ENCODE measurements around the gene WFDC5.
"Not testable (repeated sequence)": the region's sequence is repeated elsewhere in the genome, so short reads cannot be mapped to it uniquely, and the experiment has no call there.

The WFDC5 gene

DNA sequence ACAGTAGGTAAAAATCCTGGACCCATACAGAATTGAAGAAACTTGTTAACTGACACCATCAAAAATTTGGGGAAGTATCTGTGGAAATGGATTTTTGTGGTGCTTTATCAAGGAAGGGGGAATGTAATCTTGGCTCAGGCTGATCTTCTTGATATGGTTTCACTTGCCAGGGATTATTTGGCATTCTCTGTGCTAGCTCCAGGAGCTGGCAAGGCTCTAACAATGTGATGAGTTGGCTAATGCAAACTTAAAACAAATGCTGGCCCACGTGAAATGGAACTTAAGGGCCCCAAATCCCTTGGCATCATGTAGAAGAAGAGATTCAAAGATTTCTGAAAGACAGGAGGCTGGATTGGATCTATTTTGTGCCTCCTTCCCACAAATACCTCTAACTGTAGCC, 27.2 kb downstream of the WFDC5 start:
- DNase-seq (ENCODE audit: low read depth in 2 of 2), result peak in 1 of 2 experiments; percentile 26

DNA sequence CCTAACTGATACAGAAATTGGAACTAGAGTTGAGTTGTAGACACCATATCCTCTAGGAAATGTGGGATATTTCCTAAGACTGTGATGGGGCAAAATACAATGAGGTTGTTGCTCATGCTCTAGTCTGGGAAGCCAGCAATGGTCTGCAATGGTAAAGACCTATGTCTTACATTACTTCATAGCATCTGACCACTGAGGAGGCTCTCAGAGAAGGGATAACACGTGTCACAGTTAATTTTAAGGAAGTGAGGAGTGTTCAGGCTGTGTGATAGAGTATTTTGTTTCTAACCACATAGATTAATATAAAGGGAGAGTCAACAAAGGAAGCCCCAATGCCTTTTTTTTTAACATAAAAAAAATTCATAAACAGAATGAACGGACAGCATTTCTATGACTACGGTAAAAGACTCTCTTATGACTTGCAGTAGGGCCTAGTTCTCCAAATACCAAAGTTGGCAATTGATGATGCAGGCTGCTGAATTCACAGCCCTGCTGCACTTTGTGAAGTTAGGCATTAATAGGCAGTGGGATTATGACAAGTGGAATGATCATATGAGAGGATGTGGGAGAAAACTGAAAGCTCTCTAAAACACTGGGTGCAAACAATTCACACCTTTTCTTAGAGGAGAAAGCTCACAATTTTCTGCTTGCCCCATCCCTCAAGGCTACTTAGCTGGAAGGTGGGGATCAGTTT, 27.7 kb downstream of the WFDC5 start:
- no peak for DNase-seq (ENCODE audit: low read depth in 2 of 2)

DNA sequence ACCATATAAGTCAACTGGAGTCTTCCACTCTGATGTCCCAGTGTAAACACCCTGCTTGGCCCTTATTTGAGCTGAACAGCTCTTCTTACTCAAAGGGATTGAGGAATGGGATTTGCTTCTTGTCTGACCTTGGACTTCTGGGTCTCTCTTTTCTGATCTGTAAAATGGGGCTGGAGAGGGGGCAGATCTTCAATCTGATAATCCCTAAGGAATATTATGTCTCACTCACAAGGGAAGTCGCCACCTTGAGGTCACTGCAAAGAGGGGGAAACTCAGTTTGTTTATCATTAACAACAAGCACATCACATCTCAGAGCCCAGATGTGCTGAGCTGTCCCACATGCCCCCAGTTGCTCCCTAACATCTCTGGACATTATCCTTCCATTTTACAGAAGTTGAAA, 29.1 kb downstream of the WFDC5 start:
- DNase-seq (ENCODE audit: low read depth in 2 of 2), result no peak

DNA sequence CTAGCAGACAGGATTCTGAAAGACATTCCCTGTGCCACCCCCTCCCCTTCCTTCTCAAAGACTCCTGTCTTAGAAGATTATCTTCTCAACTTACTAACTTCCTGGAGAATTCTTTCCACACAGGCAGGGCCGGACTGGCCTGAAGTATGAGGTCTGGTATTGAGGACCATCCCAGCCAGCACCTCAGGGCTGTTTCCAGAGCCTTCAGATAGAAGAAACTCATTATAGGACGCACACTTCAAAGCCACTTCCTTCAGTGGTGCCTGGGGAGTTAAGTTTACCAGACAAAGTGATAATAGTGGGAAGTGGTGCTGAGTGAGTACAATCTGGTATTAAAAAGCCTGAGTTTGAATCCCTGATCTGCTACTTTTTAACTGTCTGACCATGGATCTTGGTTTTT, 29.7 kb downstream of the WFDC5 start:
- DNase-seq (ENCODE audit: low read depth in 2 of 2), result no peak

DNA sequence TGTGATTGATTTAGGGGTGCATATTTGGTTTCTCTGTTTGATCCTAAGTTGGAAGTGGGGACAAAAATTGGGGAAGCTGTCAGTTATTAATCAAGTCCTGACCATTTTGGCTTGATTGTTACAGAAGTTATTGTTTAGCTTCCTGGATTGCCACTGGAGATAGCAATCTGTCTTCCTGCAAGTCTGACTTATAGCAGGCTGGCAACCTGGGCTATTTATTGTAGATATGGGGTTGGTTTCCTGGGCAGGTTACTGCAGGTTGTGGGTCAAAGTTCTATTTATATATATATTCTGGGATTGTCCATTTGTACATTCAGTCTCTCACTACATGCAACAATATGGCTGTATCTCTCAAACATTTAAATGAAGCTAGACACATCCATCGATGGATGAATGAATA, 31.8 kb downstream of the WFDC5 start:
- no peak for DNase-seq (ENCODE audit: low read depth in 2 of 2)

DNA sequence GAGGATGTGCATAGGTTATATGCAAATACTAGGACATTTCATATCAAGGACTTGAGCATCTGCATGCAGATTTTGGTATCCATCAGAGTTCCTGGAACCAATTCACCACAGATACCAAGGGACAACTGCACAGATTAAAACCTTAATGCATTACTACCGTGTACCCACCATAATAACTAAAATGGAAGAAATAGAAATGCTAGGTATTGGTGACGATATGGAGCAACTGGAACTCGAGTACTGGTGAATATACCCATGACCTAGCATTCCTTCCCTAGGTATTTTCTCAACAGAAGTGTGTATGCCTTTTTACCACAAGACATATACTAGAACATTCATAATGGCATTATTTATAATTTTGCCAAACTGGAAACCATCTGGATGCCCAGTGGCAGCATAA, 32.5 kb downstream of the WFDC5 start:
- no peak for DNase-seq (ENCODE audit: low read depth in 2 of 2)

DNA sequence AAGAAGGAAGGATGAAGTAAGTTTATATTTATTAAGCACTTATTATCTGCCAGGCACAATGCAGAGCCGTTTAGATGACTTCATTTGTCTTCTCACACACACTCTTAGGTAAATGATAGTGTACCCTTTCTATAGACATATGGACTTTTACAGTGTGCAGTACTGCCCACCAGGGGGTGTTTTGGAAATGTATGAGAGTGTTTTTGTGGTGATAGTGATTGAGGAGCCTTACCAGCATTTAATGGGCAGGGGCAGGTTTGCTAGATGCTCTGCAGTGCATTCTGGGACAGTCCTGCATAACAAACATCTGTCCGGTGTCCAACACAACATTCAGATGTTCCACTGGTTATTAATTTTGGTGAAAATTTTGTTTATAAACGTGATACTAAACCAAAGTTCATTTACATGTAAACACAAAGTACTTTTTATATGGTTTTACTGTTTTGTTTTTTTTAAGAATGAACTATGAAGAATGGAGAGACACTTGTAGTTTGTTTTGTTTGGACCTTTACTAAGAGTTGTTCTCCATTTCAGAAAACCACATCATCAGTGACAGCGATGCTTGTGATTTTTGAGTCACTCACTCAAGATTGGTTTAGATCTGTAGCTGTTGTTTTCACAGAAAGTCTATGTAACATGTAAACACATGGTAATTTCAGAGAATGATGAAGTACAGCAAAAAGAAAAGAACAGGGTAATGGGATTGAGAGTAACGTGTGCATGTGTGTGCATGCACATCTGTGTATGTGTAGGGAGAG, 33.9 kb downstream of the WFDC5 start:
- DNase-seq (ENCODE audit: low read depth in 2 of 2), result no peak

DNA sequence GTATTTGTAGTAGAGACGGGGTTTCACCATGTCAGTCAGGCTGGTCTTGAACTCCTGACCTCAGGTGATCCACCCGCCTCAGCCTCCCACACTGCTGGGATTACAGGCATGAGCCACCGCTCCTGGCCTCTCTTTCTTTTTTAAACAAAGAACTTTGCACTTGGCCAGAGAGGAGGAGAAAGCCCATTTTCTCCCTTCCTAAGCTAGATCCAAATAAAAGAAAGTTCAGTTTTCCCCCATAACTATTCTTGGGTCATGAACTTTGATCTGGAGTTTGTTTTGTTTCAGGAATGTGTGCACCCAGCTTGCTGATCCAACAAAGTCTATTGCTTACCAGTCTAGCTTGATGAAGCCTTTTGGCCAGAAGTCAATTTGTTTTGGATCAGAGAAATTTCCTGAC, 37.4 kb downstream of the WFDC5 start:
- DNase-seq (ENCODE audit: low read depth in 2 of 2), result no peak

DNA sequence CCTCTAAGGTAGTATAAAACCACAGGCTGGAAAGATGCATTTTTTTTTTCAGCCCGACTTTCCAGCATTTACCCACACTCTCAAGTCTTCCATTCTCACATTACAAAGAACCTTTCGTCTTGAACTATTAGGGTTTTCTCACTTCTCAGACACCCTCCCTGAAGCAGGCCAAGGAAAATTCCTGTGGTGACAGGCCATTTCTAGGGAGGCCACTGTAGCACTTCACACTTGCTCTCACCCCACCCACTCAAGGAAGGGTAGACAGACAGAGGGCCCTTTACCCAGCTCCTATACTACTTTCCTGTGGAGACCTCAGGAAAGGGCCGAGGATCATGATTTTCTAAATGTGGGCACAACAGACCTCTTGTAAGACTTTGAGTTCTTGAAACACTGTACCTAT, 41.8 kb downstream of the WFDC5 start:
- no peak for DNase-seq (ENCODE audit: low read depth in 2 of 2)

DNA sequence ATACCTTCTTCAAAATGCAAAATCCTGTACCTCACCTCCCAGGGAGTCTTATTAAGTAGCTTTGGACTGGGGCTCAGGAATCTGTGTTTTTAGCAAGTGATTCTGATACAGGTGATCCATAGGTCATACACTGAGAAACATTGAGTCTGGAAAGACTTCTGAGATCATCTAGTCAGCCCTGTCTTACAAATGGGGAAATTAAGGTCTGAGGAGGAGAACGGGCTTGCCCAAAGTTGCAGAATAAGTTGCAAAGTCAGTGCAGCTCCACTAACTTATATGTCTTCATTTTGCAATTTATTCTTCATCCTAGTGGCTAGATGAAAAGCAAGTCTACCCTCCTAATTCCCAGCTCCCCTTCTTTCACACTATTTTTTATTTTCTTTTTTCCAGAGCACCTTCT, 42.9 kb downstream of the WFDC5 start:
- DNase-seq (ENCODE audit: low read depth in 2 of 2), result no peak

DNA sequence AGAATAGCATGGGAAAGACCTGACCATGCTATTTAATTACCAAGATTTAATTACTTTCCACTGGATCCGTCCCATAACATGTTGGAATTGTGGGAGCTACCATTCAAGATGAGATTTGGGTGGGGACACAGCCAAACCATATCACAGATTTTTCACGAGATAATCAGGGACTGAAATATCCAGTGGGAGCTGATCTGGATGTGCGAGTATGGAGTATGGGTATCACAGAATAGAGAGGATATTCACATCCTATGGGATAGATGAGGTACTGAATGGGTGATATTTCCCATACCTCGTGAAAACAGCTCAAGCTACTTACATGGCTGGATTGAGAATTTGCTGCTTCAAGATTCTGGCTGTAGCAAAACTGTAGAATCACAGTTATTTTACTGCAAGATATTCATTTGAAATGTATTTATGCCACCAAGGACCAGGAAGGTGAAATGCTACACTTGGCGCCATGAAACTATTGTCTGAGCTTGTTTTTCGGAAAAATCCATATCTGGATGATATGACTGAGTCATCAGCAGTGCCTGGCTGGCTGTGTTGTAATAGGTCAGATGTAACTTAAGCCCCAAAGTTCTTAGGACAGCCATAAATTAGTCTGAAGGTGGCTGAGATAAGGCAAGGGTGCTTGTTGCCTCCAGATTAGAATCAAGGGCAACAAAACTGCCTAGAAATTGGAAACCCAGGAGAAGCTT, 43.9 kb downstream of the WFDC5 start:
- no peak for DNase-seq (ENCODE audit: low read depth in 2 of 2)

DNA sequence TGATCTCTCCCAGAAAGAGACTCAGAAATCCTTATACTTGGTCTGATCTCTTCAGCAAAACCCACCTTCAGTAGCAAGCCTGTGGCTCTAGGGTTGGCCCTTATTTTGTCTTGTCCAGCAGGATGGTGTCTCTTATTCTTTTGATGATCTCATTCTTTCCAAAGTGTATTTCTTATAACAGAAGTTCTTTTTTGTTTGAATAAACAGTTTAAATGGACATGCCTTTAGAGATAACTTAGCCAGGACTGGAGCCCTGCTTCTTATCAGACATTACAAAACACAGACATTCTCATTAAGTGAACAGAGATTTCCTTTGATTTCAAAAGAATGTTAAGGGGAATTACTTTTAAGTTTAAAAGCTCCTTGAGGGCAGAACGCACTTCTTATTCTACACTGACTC, 45.7 kb downstream of the WFDC5 start:
- DNase-seq (ENCODE audit: low read depth in 2 of 2), result no peak

DNA sequence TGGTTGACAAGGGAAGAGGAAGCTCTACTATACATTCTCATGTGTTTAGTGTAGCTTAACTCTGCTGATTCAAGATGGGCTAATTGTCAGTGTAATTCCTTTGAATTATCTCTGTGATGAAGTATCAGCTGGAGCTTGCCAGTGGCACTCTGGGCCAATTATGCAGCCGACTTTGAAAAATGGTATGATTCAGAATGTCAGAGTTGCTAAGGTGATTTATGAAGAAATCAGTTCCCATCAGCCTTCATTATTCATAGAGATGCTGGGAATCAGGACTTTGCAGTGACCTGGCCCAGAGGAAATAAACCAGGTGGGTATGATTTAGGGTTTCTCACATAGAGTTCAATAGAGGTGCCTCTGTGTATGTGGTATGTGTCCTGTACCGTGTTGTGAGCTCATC, 47.4 kb downstream of the WFDC5 start:
- DNase-seq (ENCODE audit: low read depth in 2 of 2), result no peak

DNA sequence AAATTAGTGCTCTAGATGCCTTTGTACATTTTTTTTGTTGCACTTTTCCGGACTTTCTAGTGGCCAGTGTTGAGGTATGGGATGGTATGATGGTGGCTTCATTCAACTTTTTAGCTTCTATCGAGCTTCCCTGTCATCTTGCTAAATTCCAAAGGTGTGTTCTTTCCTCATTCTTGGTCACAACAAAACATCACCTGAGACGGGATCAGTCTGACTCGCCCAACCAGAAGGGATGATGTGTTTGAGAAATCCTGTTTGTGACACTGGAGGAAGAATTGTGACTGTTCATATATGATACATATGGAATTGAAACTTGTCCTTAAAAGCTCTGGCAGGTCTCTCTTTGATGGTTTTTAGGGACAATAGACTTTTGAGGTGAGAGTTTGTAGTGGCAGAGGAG, 47.9 kb downstream of the WFDC5 start:
- no peak for DNase-seq (ENCODE audit: low read depth in 2 of 2)

DNA sequence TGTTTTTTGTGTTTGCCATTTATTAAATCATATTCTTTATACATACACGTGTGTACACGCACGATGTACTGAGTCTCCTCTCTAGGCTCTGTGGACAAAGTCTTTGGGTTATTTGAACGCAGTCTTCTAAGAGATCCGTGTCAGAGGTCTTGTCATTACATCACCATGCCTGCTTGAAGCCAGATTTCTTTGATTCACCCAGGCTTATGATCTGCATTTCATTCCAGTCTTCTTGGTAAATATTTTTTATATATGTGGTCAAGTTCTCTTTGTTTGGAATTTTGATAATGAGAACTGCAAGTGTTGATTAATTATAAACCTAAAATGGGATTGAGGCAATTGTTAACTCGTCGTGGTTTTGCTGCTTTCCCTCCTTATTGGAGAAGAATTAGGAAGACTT, 48.6 kb downstream of the WFDC5 start:
- no peak for DNase-seq (ENCODE audit: low read depth in 2 of 2)

DNA sequence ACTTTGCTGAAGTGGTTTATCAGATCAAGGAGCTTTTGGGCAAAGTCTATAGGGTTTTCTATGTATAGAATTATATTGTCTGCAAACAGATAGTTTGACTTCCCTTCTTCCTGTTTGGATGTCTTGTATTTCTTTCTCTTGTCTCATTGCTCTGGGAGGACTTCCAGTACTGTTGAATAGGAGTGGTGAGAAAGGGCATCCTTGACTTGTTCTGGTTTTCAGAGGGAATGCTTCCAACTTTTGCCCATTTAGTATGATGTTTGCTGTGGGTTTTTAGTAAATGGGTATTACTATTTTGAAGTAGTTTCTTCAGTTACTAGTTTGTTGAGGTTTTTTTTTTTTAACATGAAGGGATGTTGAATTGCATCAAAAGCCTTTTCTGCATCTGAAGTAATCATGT, 50.2 kb downstream of the WFDC5 start:
- no peak for DNase-seq (ENCODE audit: low read depth in 2 of 2)

DNA sequence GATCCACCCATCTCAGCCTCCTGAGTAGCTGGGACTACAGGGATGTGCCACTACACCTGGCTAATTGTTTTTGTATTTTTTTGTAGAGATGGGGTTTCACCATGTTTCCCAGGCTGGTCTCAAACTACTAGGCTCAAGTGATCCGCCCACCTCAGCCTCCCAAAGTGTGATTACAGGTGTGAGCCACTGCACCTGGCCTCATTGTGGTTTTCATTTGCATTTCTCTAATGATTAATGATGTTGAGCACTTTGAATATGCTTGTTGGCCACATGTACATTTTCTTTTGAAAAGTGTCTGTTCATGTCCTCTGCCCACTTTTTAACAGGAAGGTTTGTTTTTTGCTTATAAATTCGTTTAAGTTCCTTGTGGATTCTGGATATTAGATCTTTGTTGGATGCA, 51.9 kb downstream of the WFDC5 start:
- DNase-seq (ENCODE audit: low read depth in 2 of 2), result not testable (repeated sequence)

DNA sequence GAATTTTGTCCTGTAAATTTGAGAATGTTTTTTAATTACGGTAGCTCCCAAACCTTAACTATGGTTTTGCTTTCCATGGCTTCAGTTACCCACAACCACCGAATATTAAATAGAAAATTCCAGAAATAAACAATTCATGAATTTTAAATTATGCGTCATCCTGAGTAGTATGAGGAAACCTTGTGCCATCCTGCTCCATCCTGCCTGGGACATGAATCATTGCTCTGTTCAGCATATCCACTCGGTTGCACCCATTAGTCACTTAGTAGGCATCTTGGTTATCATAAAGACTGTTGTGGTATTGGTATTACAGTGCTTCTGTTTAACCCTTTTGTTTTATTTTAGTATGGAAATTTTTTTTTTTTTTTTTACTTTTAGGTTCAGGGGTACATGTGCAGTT, 53.7 kb downstream of the WFDC5 start:
- DNase-seq (ENCODE audit: low read depth in 2 of 2), result no peak

DNA sequence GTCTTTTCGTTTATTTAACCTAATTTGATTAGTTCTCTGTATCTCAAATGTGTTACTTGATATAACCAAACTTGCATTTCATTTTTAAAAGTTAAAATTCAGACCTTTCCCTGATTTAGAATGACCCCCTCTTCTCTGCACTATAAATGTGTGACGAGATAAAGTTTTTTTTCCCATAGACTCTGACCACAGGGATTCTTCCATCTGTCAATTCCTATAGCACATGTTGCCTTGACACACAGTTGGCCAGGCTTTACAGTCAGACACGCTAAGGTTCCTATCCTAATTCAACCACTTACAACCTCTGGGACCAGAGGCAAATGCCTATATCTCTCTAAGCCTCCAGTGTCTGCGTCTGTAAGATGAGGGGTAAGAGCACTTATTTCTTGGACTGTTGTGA, 54.7 kb downstream of the WFDC5 start:
- DNase-seq (ENCODE audit: low read depth in 2 of 2), result no peak

Measured in fibroblast of skin of left biceps (primary cell).